RPMI7951 (cell line): ENCODE measurements around the gene ITGB7. TPM values are rescaled to one million over a fixed set of nuclear protein-coding genes. Genes with fewer than 3 reads are reported as not detected.
A peak's percentile ranks its signal among the peaks of the same experiment; 100 is the strongest.

Experiments
- DNase-seq: peaks from one replicate; pipeline ENCODE4 v3.0.0-alpha.2; 2012; ENCODE audit warnings: low read depth
- total RNA-seq: library from RNA; depleted of rRNA; stranded (reverse); fragments of >200 nt; shearing (Covaris generic); gene quantifications from 2 replicates; pipeline ENCODE4 v1.2.3, GENCODE V29; 2014; rRNA removed

Gene ITGB7, protein sequence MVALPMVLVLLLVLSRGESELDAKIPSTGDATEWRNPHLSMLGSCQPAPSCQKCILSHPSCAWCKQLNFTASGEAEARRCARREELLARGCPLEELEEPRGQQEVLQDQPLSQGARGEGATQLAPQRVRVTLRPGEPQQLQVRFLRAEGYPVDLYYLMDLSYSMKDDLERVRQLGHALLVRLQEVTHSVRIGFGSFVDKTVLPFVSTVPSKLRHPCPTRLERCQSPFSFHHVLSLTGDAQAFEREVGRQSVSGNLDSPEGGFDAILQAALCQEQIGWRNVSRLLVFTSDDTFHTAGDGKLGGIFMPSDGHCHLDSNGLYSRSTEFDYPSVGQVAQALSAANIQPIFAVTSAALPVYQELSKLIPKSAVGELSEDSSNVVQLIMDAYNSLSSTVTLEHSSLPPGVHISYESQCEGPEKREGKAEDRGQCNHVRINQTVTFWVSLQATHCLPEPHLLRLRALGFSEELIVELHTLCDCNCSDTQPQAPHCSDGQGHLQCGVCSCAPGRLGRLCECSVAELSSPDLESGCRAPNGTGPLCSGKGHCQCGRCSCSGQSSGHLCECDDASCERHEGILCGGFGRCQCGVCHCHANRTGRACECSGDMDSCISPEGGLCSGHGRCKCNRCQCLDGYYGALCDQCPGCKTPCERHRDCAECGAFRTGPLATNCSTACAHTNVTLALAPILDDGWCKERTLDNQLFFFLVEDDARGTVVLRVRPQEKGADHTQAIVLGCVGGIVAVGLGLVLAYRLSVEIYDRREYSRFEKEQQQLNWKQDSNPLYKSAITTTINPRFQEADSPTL
- 0.96 and 1.1 TPM in 2 replicates for total RNA-seq

DNA sequence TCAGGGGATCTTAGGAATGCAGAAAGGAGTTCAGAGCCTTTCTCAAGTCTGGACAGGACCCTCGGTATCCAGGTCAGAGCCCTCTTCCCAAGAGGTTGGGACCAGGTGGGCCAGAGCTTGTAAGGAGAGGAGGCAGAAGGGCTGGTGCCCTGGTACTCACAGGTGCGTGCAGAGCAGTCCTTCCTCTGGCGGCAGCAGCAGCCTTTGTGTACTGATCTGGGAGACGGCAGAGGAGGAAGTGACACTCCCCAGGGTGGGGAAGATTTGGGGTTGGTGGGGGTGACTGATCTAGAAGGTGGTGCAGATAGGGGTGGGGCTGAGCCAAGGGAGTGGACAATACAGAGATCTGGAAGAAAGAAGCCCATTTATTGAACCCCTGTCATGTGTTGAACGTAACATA is at the start of gene ITGB7:
ITGB7 (minus strand) TSS at position 210 of the 400 bp plus-strand sequence. CDS start 6,808 bp downstream, outside the sequence.
- DNase-seq, result no peak

DNA sequence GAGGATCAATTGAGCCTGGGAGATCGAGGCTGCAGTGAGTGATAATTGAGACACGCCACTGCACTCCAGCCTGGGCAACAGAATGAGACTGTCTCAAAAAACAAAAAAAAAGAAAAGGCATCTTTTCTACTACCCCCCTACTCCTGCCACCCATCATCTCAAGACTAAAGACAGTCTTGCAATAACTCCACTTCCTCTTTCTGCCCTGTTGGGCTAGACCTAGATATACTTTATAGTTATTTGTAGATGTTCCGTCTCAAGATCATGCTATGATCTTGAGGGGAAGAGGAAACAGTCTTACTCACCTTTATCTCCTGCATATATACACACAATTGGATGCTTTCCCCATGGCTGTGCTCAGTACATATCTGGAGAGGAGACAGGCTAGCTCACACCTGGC is 48.9 kb upstream of the ITGB7 start:
- no peak for DNase-seq

DNA sequence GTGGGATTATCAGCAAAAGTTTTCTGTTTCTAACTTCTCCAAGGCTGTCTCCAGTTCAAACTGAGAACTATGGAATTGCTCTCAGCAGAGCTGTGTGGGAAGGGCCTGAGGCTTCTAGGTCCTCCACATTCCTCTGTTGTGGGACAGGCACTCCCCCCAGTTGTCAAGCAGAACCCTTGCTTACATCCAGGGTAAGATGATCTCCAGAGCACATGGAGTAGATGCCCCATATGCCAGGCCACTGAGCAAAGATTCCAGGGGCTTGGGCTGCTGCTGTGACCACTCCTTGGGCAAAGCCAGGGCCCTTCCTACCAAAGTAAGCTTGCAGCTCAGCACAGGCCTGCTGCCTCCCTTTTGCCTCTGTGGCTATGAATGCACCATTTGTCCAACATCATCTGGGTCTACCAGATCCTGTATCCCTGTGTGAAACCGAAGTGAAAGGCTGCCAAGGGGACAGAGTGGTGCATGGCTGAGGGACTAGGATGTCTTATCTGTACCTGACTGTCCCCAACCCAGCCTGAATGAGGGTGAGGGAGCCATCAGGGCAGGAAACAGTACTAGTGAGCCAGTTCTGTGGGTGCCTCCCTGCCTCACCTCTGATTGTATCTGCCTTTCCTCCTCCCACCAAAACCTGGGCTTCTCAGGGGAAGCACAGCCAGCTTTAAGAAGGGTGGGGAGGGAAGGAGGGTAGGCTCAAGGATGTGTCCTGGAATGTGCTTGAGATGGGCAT is 47.9 kb upstream of the ITGB7 start:
- no peak for DNase-seq

DNA sequence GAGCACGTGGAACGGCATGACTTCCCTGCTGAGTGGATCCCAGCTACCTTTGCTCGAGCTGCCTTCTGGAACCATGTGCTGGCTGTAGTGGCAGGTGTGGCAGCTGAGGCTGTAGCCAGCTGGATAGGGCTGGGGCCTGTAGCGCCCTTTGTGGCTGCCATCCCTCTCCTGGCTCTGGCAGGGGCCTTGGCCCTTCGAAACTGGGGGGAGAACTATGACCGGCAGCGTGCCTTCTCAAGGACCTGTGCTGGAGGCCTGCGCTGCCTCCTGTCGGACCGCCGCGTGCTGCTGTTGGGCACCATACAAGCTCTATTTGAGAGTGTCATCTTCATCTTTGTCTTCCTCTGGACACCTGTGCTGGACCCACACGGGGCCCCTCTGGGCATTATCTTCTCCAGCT is 46.2 kb upstream of the ITGB7 start:
- DNase-seq, result no peak

DNA sequence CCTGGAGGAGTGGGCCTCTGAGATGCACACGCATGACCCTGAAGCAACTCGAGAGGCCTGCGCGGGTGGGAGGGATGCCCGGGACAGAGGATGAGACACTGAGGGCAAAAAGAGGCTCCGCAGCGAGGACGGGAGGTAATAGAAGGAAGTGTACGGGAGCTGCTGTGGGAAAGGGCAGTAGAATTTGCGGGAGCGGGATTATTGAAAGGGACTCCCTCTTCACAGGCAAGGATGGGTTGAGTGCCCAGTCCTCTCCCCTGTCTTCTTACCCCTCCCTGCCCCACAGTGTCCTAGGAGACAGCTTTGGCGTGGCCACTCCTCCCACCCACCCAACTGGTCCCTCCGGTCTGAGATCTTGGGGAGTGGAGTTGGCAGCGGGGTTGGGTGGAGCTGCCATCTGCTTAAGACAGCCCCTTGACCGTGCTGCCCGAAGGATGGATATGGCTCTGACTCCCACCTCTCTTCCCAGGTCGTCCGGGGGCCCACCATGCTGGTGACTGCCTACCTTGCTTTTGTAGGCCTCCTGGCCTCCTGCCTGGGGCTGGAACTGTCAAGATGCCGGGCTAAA is 45.4 kb upstream of the ITGB7 start:
- peak; percentile 38 for DNase-seq

DNA sequence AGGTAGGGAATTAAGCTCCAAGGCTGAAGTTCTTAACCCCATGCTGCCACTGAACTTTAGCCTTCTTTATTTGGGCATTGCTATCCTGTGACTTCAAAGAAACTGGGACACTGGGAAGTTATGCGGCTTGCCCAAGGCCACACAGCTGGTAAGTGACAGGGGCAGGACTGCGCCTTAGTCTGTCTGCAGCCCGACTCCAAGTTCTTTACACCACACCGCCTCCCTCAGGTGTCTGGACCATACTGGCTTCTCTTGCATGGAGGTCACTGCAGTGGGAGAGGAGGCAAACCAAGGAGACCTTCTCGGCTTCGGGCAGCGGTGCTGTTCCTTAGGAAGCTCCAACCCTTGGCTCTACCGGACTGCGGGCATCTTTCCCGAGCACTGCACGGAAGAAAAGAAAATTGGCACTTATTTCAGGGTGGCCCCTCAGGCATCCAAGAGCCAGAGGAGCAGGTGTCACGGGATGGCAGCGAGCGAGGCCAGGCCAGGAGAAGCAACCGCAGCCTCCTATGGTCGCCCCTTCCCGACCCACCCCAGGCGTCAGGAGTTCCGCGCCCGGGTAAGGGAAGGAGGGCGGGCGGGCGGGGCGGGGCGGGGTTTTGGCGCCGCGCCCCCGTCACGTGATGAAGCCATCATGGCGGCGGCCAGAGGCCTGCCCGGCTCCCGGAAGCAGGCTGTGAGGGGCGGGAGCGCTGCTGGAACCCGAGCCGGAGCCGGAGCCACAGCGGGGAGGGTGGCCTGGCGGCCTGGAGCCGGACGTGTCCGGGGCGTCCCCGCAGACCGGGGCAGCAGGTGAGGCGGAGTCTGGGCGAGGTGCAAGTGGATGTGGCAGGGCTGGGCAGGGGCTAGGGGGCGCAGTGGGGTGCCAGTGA is 44.7 kb upstream of the ITGB7 start:
- DNase-seq, result peak; percentile 77

DNA sequence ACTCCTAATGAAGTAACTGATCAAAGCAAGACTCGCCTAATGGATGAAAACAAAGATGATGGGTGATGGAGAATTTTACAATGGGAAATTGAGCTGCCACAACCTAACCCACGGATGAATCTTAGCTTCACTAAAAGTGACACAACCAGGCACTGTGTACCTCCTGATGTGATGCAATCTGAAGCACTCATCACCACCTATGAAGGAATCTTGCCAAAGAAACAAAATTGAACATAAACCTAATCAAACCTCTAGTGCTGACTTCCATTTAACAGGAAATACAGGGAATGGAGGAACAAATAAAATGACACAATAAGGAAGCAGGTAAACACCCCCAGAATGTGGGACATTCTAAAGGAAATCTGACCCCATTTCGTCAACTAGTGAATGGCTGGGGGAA is 38.2 kb upstream of the ITGB7 start:
- DNase-seq, result no peak

DNA sequence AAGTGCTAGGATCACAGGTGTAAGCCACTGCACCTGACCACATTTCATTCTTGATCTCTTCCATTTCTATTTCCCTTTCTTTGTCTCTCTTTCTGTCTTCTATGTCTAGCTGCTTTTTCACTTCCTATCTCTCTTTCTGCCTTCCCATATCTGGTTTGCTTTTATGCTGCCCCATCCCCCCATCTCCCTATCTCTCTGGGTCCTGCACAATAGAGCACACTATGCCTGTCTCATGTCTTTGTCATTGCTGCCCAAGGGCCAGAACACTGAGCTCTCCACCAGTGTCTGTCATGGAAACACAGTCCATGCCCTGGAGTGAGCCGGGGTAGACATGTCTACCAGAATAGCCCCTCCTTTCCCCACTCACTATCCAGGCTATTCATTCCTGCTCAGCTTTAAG is 37.3 kb upstream of the ITGB7 start:
- DNase-seq, result no peak

DNA sequence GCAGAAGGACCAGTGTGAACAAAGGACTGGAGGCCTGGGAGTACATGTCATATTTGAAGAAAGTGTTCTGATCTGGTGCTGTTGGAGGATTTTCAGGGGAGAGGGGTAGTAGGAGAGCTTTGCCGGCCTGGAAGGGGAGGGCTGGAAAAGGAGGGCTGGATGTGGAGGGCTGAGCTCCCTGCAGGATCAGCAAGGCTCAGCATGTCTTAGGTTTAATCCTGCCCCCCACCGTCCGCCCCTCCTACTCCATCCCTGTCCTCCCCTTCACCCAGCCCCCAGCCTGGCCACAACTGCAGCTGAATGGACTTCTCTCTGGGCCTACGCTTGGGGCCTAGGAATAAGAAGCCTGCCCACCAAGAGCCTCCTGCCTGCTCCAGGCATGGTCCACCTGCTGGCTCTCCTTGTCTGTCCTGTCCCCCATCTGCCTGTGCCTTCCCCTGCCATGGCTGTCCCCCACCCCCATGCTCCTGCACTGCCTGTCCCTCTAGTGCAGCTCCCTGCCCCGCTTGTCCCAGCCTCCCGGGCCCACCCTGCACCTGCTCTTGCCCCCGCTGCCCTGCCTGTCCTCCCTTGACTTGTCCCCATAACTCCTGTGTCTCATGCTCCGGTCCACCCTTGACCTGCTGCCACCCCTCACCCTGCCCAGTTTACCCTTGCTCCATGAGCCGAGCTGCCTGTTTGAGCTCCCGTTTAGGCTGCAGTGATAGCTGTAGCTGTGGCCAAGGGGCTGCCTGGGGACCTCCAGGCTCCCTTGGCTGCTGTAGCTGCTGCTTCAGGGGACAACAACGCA is 34.8 kb upstream of the ITGB7 start:
- DNase-seq, result no peak

DNA sequence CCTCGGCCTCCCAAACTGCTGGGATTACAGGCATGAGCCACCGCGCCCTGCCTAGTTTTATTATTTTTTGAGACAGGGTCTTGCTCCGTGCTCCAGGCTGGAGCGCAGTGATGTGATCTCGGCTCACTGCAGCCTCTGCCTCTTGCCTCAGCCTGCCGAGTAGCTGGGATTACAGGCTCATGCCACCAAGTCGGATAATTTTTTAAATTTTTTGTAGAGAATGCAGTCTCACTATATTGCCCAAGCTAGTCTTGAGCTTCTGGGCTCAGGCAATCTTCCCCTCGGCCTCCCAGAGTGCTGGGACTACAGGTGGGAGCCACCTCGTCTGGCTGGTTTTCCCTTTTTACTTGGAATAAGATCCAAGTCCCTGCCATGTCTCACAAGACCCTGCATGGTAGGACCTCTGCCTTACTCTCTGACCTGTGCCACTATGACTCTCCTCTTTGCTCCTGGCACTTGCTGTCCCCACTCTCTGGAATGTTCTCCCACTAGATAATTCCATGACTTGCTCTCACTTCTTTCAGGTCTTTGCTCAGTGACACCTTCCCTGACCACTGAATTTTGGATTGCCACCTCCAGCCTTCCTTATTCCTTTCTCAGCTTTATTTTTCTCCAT is 32.7 kb upstream of the ITGB7 start:
- DNase-seq, result no peak

DNA sequence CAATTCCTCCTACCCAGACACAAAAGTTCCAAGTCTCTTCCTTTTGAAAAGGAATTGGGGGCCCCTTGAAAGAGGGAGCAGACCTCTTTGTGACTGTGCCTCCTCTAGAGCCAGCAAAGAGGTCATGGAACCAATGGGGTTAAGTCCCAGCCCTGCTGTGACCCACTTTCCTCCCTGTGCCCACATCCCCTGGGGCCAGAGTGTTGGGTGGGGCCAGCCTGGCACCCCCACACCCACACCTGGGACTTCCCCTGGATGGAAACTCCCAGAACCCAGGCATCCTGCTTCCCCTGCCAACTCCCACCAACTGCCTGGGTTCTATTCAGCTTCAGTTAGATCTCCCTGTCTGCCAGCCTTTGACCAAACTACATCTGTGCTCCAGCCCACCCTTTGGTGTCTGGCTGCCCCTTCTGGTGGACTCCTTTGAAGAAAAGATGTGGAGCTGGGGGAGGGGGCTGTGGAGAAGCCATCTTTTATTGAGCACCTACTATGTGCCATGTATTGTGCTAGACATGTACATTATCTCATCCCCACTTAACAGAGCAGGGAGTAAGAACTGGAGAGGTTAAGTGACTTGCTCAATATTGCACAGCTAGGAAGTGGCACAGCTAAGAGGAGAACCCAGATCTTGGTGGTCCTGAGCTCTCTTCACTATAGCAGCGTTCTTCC is 29.5 kb upstream of the ITGB7 start:
- no peak for DNase-seq

DNA sequence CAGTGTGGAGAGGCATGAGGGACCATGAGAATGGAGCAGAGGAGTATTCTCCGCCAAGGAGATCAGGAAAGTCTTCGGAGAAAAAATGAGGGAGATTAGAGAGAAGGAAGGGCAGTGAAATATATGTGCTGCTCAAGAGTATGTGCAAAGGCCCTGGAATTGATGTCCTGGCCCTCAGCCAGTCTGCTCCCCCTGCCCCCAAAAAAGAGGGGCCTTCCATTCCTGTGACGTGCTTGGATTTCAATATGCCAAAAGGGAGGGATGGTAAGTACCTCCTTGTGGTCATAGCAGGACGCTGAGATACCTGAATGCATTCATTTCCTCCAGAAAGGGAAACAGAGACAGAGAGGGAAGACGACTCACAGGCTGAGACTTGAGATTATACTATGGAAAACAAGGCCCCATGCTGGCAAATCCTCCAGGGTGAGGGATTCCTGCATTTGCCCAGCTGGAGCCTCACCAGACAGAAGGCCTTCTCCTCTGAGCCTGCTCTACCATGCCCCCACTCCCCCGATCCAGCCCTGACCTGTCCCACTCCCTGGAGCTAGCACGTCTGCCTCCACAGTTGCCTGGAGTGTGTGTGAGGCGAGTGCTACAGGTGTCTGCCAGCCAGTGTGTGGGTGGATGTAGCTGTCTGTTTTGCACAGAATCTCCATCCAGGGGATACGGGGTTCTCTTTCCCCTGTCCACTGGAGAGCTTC is 28.8 kb upstream of the ITGB7 start:
- no peak for DNase-seq

DNA sequence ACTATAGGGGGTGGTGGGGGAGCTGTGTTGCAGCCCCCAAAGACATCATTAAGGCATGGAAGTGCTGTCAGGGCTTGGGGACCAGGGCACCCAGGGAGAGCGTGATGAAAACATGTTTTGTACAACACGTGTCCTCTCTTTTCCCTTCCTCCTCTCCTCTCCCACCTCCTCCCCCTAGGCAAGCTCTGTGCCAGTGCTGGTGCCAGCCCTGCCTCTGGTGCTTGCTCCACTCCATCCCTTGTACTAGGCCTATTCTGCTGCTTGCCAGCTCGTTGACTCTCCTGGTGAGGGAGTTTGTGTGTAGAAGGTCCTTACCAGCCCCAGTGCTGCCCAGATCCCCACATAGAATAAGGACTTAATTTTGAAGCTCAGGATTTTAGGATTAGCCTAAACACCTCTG is 28.1 kb upstream of the ITGB7 start:
- DNase-seq, result no peak

DNA sequence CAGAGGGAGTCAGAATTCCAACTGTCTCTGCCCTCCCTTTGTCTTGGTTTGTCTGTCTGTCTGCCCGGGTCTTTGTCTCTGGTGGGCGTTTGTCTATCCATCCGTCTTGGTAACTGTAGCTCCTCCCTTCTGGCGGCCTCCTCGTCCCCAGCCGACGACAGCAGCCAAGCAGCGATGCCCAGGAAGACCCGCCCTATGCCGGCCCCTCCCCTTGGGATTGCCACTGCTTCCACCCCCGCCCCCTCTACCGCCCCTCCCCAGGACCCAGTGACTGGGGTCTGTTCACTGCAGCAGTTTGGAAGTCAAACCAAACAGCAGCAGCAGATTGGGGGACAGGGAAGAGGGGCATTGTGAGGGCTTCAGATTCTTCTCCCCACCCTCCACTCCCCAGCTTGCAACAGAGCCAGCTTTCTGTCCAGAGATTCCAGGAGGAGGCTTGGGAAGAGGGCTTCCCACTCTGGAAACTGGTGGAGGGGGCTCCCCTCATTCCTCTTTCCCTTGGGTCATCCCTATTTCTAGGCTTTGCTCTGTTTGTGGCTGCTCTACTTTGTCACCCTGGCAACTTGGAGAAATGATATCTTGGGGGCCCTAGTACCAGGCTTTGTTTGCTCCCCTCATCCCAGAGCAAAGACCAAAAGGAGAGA is 27.3 kb upstream of the ITGB7 start:
- no peak for DNase-seq

DNA sequence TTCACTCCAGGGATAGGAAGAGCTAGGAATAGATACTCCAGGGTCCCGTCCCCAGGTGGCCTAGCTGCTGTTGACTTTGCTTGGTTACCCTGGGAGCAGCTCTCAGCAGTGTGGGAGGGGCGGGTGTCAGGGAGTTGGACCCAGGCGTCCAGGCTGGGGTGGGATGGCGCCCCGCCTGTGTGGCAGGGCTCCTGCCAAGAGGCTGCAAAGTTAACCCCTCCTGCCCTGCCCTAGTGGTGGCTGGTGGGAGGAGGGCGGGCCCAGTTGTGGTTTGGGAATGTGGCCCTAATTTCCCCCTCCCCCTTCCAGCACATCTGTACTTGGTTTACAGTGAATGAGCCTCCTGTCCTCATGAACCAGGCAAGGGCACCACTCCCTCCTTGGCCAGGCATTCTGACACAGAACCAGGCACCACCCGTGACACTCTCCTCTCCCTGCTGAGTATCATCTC is 26.6 kb upstream of the ITGB7 start:
- no peak for DNase-seq

DNA sequence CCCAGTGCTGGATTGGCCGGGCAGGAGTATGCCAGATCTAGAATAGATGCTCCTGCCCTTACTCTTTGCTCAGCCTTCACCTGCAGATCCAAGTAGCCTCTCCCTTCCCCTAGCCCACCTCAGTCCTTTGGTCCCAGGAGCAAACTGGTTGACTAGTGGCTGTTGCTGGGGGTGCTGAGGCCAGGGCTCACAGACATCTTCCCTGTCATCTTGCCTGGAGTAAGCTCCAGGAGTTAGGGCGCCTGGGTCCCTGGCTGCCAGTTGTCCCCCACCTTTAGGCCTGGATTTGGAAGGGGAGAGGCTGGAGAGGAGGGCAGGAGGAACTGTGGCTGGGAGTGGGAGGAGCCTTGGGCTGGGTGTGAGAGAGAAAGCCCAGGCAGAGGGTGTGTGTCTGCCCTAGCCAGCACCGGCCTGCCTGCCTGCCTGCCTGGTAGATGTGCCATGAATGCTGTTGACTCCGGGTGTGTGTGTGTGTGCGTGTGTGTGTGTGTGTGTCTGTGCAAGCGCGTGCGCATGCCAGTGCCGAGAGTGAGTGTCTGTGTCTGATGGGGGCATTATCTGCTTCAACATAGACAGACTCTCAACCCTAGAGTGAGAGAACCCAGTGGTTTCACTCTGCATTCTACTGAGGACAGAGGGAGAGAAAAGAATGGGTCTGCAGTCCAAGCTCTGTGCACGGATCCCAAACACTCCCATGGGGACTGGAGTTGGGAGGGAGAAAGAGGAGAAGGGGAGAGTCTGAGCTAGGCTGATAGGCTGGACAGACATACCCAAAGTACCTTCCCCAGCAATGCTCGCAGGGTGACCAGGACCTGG is 25.8 kb upstream of the ITGB7 start:
- DNase-seq, result peak; percentile 55
